Panc1 (cell line): Measurements from ENCODE around the gene PRKAG2. TPM values are rescaled to one million over a fixed set of nuclear protein-coding genes. Genes with fewer than 3 reads are reported as not detected.

ENCODE experiments used
- ATAC-seq: fragments of 200-7000 bp; cut with Tn5 transposase; 2 replicates; pipeline ENCODE4 v1.9.1; 2020; ENCODE audit warnings: mild to moderate bottlenecking, moderate library complexity
- BruUV-seq: library from RNA; stranded (reverse); fragments of 400-500 nt; replicated peaks from 2 replicates; lab custom pipeline; 2021; lab: Mats Ljungman, UMichigan
- CTCF ChIA-PET: fragments of 300-600 bp; sonication (Branson Sonifier 250); formaldehyde crosslinking; loops from one replicate; lab custom pipeline; 2022; ENCODE audit warnings: antibody characterized with exemption; lab: Charles Lee
- POLR2A ChIA-PET: fragments of 300-600 bp; sonication (Branson Sonifier 250); formaldehyde crosslinking; loops from one replicate; lab custom pipeline; 2022; ENCODE audit warnings: antibody characterized with exemption; lab: Charles Lee
- DNase-seq: peaks from one replicate; pipeline ENCODE4 v3.0.0-alpha.2; 2010; ENCODE audit warnings: low read depth, low spot score
- H3K27ac ChIP-seq: 2 replicates; pipeline ENCODE4 v1.5.1; 2011; ENCODE audit warnings: mild to moderate bottlenecking, low read length, inconsistent platforms
- H3K27me3 ChIP-seq: fragments of 200-500 bp; sonication (Bioruptor generic); 2 replicates; pipeline ENCODE4 v1.6.0; 2014; ENCODE audit warnings: low read length, inconsistent platforms; ENCODE audit not compliant: control insufficient read depth, insufficient read depth
- H3K36me3 ChIP-seq: fragments of 200-500 bp; sonication (Bioruptor generic); 2 replicates; pipeline ENCODE4 v1.5.1; 2014; ENCODE audit warnings: inconsistent platforms, mild to moderate bottlenecking, low read length, moderate library complexity; ENCODE audit not compliant: control insufficient read depth, insufficient read depth
- H3K4me1 ChIP-seq: 2 replicates; pipeline ENCODE4 v1.5.1; 2011; ENCODE audit warnings: inconsistent platforms, mild to moderate bottlenecking, low read length, moderate library complexity; ENCODE audit not compliant: control insufficient read depth, insufficient read depth
- H3K4me3 ChIP-seq, 2 experiments: 2 replicates each; pipeline ENCODE4 v1.5.1; 2011 to 2012; ENCODE audit warnings: low read depth in 2 of 2, low read length in 2 of 2, mild to moderate bottlenecking in 2 of 2, inconsistent platforms in 1 of 2, moderate library complexity in 1 of 2
- H3K9me3 ChIP-seq: fragments of 200-500 bp; sonication (Bioruptor generic); 2 replicates; pipeline ENCODE4 v1.5.1; 2014; ENCODE audit warnings: low read depth, mild to moderate bottlenecking, inconsistent platforms, low read length, moderate library complexity; ENCODE audit not compliant: control insufficient read depth, insufficient read depth
- POLR2AphosphoS5 ChIP-seq: IDR thresholded peaks from 2 replicates; pipeline ENCODE4 v1.6.1; 2012; ENCODE audit warnings: mild to moderate bottlenecking, low read depth, low read length, moderate library complexity
- SIN3A ChIP-seq: IDR thresholded peaks from 2 replicates; pipeline ENCODE4 v1.6.1; 2012; ENCODE audit warnings: low read depth, mild to moderate bottlenecking, low read length, moderate library complexity, borderline replicate concordance; ENCODE audit not compliant: insufficient read depth
- TCF7L2 ChIP-seq: IDR thresholded peaks from 2 replicates; pipeline ENCODE4 v1.6.1; 2011; ENCODE audit warnings: mild to moderate bottlenecking, low read depth, low read length, inconsistent platforms
- in situ Hi-C: cut with HindIII; loops from 2 replicates; pipeline ENCODE4 v1.10.0; 2016; ENCODE audit warnings: low sequenced_read_pairs, low pct_unique_long_range_greater_than_20kb
- intact Hi-C: fragments of 100-400 bp; cut with micrococcal nuclease; formaldehyde crosslinking; loops from one replicate; pipeline ENCODE4 v1.10.0; 2022; ENCODE audit not compliant: unreplicated experiment
- total RNA-seq: library from RNA; stranded (reverse); gene quantifications from one replicate; pipeline ENCODE4 v1.2.1, GENCODE V29; 2021; ENCODE audit not compliant: unreplicated experiment
- TF ChIP-seq, protein P1 (sequence below): fragments of 450-650 bp; IDR thresholded peaks from 2 replicates; pipeline ENCODE4 v1.5.1; 2017; ENCODE audit warnings: mild to moderate bottlenecking
- TF ChIP-seq, protein P2 (sequence below), 2 experiments: IDR thresholded peaks; 2 replicates each; pipeline ENCODE4 v1.6.1; 2011 to 2012; ENCODE audit warnings: low read depth in 2 of 2, control low read depth in 1 of 2, low read length in 1 of 2, mild to moderate bottlenecking in 1 of 2, moderate library complexity in 1 of 2; ENCODE audit not compliant: insufficient read depth in 1 of 2

The PRKAG2 gene
- total RNA-seq, 1 experiment from 2014 or later: 71.6 TPM

DNA sequence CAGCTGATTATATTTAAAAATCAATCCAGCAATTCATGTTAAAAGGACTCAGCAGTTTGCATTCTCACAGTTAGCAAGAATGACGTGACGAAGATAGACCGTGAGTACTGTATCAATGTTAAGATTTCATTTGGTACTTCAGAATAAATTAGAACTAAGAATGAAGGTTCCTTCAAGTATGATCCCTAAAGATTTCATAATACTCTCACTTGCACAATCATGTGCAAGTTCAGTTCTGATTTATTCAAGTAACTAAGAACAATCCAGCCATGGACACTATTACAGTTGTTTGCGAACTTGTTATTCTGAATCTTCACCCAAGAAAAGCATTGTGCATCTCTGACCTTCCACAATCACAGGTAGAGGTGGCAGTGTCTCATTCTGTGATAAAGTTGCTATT is 365.0 kb downstream of the PRKAG2 start:
- H3K27ac ChIP-seq: no peak overlapping the region
- ChIA-PET POLR2A (no interaction called here), CTCF (no interaction called here)
- DNase-seq (no peak), ATAC-seq (no peak)
- intact Hi-C loops (no loop called here), in situ Hi-C loops (no loop called here)
- H3K36me3 ChIP-seq: no peaks in the 10 kb centered on the region
- BruUV-seq: no TSS peak
- no peaks in the 10 kb centered on the region for H3K27me3 ChIP-seq
- TF ChIP-seq, protein P1, sequence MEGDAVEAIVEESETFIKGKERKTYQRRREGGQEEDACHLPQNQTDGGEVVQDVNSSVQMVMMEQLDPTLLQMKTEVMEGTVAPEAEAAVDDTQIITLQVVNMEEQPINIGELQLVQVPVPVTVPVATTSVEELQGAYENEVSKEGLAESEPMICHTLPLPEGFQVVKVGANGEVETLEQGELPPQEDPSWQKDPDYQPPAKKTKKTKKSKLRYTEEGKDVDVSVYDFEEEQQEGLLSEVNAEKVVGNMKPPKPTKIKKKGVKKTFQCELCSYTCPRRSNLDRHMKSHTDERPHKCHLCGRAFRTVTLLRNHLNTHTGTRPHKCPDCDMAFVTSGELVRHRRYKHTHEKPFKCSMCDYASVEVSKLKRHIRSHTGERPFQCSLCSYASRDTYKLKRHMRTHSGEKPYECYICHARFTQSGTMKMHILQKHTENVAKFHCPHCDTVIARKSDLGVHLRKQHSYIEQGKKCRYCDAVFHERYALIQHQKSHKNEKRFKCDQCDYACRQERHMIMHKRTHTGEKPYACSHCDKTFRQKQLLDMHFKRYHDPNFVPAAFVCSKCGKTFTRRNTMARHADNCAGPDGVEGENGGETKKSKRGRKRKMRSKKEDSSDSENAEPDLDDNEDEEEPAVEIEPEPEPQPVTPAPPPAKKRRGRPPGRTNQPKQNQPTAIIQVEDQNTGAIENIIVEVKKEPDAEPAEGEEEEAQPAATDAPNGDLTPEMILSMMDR: no peak
- H3K4me1 ChIP-seq: peaks cover 76% of the 10 kb centered on the region
- no peak overlapping the region for H3K4me3 ChIP-seq
- no peaks in the 10 kb centered on the region for H3K9me3 ChIP-seq

DNA sequence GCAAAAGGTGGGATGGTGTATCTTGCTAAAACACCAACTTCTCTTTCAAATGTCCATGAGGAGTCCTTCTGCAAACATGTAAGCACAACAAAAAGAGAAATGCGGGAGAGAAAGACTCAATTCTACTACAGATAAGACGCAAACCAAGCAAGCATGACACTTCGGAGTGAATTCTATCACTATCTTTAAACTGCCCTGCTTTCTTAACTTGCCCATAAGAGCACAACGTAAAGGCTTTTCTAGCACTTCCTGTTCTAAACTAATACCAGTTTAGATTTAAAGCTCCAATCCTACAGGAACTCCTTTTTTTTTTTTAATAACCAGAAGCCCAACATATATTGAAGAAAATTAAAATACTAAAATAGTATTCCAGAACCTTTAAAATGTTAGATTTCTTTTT is 365.6 kb downstream of the PRKAG2 start:
- Histone ChIP-seq H3K9me3 (no peaks in the 10 kb centered on the region), H3K27me3 (no peaks in the 10 kb centered on the region), H3K4me1 (peaks cover 76% of the 10 kb centered on the region), H3K27ac (no peak overlapping the region), H3K36me3 (no peaks in the 10 kb centered on the region), H3K4me3 (no peak overlapping the region)
- ATAC-seq (no peak), DNase-seq (no peak)
- intact Hi-C loops: no loop called here
- no peak for TF ChIP-seq TCF7L2
- no peak for TF ChIP-seq SIN3A
- TF ChIP-seq POLR2AphosphoS5: no peak
- TF ChIP-seq, protein P2, sequence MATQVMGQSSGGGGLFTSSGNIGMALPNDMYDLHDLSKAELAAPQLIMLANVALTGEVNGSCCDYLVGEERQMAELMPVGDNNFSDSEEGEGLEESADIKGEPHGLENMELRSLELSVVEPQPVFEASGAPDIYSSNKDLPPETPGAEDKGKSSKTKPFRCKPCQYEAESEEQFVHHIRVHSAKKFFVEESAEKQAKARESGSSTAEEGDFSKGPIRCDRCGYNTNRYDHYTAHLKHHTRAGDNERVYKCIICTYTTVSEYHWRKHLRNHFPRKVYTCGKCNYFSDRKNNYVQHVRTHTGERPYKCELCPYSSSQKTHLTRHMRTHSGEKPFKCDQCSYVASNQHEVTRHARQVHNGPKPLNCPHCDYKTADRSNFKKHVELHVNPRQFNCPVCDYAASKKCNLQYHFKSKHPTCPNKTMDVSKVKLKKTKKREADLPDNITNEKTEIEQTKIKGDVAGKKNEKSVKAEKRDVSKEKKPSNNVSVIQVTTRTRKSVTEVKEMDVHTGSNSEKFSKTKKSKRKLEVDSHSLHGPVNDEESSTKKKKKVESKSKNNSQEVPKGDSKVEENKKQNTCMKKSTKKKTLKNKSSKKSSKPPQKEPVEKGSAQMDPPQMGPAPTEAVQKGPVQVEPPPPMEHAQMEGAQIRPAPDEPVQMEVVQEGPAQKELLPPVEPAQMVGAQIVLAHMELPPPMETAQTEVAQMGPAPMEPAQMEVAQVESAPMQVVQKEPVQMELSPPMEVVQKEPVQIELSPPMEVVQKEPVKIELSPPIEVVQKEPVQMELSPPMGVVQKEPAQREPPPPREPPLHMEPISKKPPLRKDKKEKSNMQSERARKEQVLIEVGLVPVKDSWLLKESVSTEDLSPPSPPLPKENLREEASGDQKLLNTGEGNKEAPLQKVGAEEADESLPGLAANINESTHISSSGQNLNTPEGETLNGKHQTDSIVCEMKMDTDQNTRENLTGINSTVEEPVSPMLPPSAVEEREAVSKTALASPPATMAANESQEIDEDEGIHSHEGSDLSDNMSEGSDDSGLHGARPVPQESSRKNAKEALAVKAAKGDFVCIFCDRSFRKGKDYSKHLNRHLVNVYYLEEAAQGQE (IDR thresholded peaks at IDR 0.05; ENCODE audit: insufficient read depth in 1 of 2, low read depth in 2 of 2, low read length in 1 of 2): no peak
- TF ChIP-seq, protein P1: no peak
- BruUV-seq: no TSS peak
- POLR2A ChIA-PET: no interaction called here
- CTCF ChIA-PET: interaction anchor here (0.7 kb wide), 1 partner anchor 195 kb away, joined by 3 read pairs; no protein-coding TSS in a partner anchor
- in situ Hi-C loops: no loop called here
